Osteocyte (in vitro differentiated cells): Measurements from ENCODE around the gene MIA. TPM values are rescaled to one million over a fixed set of nuclear protein-coding genes. Genes with fewer than 3 reads are reported as not detected.
"Not testable (repeated sequence)": the region's sequence is repeated elsewhere in the genome, so short reads cannot be mapped to it uniquely, and the experiment has no call there.

ENCODE experiments used
- DNase-seq: peaks from one replicate; pipeline ENCODE4 v3.0.0; 2021; ENCODE audit warnings: mixed read lengths; ENCODE audit not compliant: unreplicated experiment; ENCODE audit errors: extremely low spot score
- H3K27ac Mint-ChIP-seq: one replicate; pipeline ENCODE4 v1.8.0; 2021; ENCODE audit warnings: mild to moderate bottlenecking, mixed read lengths; ENCODE audit not compliant: unreplicated experiment
- H3K27me3 Mint-ChIP-seq: one replicate; pipeline ENCODE4 v1.8.0; 2021; ENCODE audit warnings: mixed read lengths; ENCODE audit not compliant: unreplicated experiment
- H3K36me3 Mint-ChIP-seq: one replicate; pipeline ENCODE4 v1.8.0; 2021; ENCODE audit warnings: mixed read lengths; ENCODE audit not compliant: unreplicated experiment
- H3K4me1 Mint-ChIP-seq: one replicate; pipeline ENCODE4 v1.8.0; 2021; ENCODE audit warnings: mixed read lengths; ENCODE audit not compliant: unreplicated experiment
- H3K4me3 Mint-ChIP-seq: one replicate; pipeline ENCODE4 v1.8.0; 2021; ENCODE audit warnings: mild to moderate bottlenecking, moderate library complexity, mixed read lengths; ENCODE audit not compliant: unreplicated experiment
- H3K9me3 Mint-ChIP-seq: one replicate; pipeline ENCODE4 v1.8.0; 2021; ENCODE audit warnings: mixed read lengths; ENCODE audit not compliant: unreplicated experiment
- CTCF ChIP-seq: fragments of 200-600 bp; sonication (generic); IDR thresholded peaks from 2 replicates; pipeline ENCODE4 v1.5.0; 2021; ENCODE audit warnings: antibody characterized with exemption, mild to moderate bottlenecking, moderate library complexity
- total RNA-seq: library from RNA; stranded (reverse); gene quantifications from 2 replicates; pipeline ENCODE4 v1.2.1, GENCODE V29; 2021

The MIA gene
- total RNA-seq, 1 donor from 2014 or later: not detected

- Mint-ChIP-seq H3K4me1 (peaks cover 56% of the 10 kb centered on the region), H3K9me3 (no peaks in the 10 kb centered on the region), H3K4me3 (no peak overlapping the region), H3K27ac (peak overlapping the region; percentile 87), H3K36me3 (peaks cover 2% of the 10 kb centered on the region), H3K27me3 (peaks cover 7% of the 10 kb centered on the region)
- no peak for TF ChIP-seq CTCF
- DNase-seq: no peak
These were observed 37.9 kb downstream of the MIA start for GRCh38 chr19:40813182-40813581.

- Mint-ChIP-seq H3K4me3 (no peak overlapping the region), H3K36me3 (no peaks in the 10 kb centered on the region), H3K9me3 (no peaks in the 10 kb centered on the region), H3K4me1 (peaks cover 64% of the 10 kb centered on the region), H3K27ac (no peak overlapping the region), H3K27me3 (peaks cover 7% of the 10 kb centered on the region)
- DNase-seq: no peak
- TF ChIP-seq CTCF: no peak
These were observed 39.9 kb downstream of the MIA start for GRCh38 chr19:40815223-40815622.

- not testable (repeated sequence) for H3K27me3 Mint-ChIP-seq, DNase-seq, H3K36me3 Mint-ChIP-seq, H3K9me3 Mint-ChIP-seq
- peak; percentile 10 for TF ChIP-seq CTCF
- Mint-ChIP-seq H3K4me3 (peak overlapping the region; percentile 62), H3K27ac (peak overlapping the region; percentile 59), H3K4me1 (peaks cover 36% of the 10 kb centered on the region)
These were observed 43.4 kb downstream of the MIA start for GRCh38 chr19:40818480-40819399.

GRCh38 chr19:40819479-40820234 is 44.3 kb downstream of the MIA start:
- not testable (repeated sequence) for H3K27ac Mint-ChIP-seq, H3K36me3 Mint-ChIP-seq, H3K9me3 Mint-ChIP-seq, H3K27me3 Mint-ChIP-seq, H3K4me3 Mint-ChIP-seq, DNase-seq
- TF ChIP-seq CTCF: peak; percentile 82
- peaks cover 30% of the 10 kb centered on the region for H3K4me1 Mint-ChIP-seq

GRCh38 chr19:40822161-40822560 is 46.8 kb downstream of the MIA start:
- H3K36me3 Mint-ChIP-seq: peaks cover 7% of the 10 kb centered on the region
- DNase-seq: no peak
- H3K27me3 Mint-ChIP-seq: no peaks in the 10 kb centered on the region
- TF ChIP-seq CTCF: no peak
- no peak overlapping the region for H3K27ac Mint-ChIP-seq
- peaks cover 23% of the 10 kb centered on the region for H3K4me1 Mint-ChIP-seq
- no peak overlapping the region for H3K4me3 Mint-ChIP-seq
- H3K9me3 Mint-ChIP-seq: no peaks in the 10 kb centered on the region

GRCh38 chr19:40822704-40823553 is 47.6 kb downstream of the MIA start:
- H3K9me3 Mint-ChIP-seq, H3K4me3 Mint-ChIP-seq, H3K27me3 Mint-ChIP-seq, DNase-seq, H3K27ac Mint-ChIP-seq, H3K36me3 Mint-ChIP-seq: not testable (repeated sequence)
- peaks cover 18% of the 10 kb centered on the region for H3K4me1 Mint-ChIP-seq
